Stimulated activated memory B cell treated with anti-CD40 and anti-IgM and Interleukin-4, amounts not matched to agents 10 μg/mL and 1 μg/mL and 100 μg/mL, for 72 hours (primary cell): Measurements from ENCODE around the gene CRHR1.
"Not testable (repeated sequence)": the region's sequence is repeated elsewhere in the genome, so short reads cannot be mapped to it uniquely, and the experiment has no call there.

ENCODE experiments used
- ATAC-seq: fragments of 150-1000 bp; cut with Tn5 transposase; 2 replicates; pipeline ENCODE4 v1.10.0; 2021
- H3K27ac Mint-ChIP-seq: one replicate; pipeline ENCODE4 v1.8.0; 2022; ENCODE audit warnings: mild to moderate bottlenecking, mixed read lengths
- H3K27me3 Mint-ChIP-seq: one replicate; pipeline ENCODE4 v1.8.0; 2022; ENCODE audit warnings: mixed read lengths
- H3K36me3 Mint-ChIP-seq: one replicate; pipeline ENCODE4 v1.8.0; 2022; ENCODE audit warnings: mixed read lengths
- H3K4me1 Mint-ChIP-seq: one replicate; pipeline ENCODE4 v1.8.0; 2022; ENCODE audit warnings: mixed read lengths
- H3K4me3 Mint-ChIP-seq: one replicate; pipeline ENCODE4 v1.8.0; 2022; ENCODE audit warnings: mild to moderate bottlenecking, moderate library complexity, mixed read lengths
- H3K9me3 Mint-ChIP-seq: one replicate; pipeline ENCODE4 v1.8.0; 2022; ENCODE audit warnings: mixed read lengths

The CRHR1 gene

GRCh38 chr17:45784293-45784740, at the start of gene CRHR1:
Gene CRHR1 (plus strand): TSS chr17:45784320. CDS start chr17:45784545, 225 bp downstream.
- Mint-ChIP-seq H3K36me3 (no peaks in the 10 kb centered on the region), H3K27ac (no peak within 1 kb of the TSS), H3K9me3 (no peaks in the 10 kb centered on the region), H3K4me3 (peak within 1 kb of the TSS; percentile 73), H3K27me3 (peaks cover 89% of the 10 kb centered on the region), H3K4me1 (peaks cover 16% of the 10 kb centered on the region)
- ATAC-seq, result peak; percentile 10

GRCh38 chr17:45734598-45734997, 49.5 kb upstream of the CRHR1 start:
- no peak for ATAC-seq
- no peak overlapping the region for H3K4me3 Mint-ChIP-seq
- H3K27me3 Mint-ChIP-seq, result peaks cover 58% of the 10 kb centered on the region
- H3K9me3 Mint-ChIP-seq, result peaks cover 16% of the 10 kb centered on the region
- no peaks in the 10 kb centered on the region for H3K36me3 Mint-ChIP-seq
- no peaks in the 10 kb centered on the region for H3K4me1 Mint-ChIP-seq
- H3K27ac Mint-ChIP-seq, result no peak overlapping the region

DNA sequence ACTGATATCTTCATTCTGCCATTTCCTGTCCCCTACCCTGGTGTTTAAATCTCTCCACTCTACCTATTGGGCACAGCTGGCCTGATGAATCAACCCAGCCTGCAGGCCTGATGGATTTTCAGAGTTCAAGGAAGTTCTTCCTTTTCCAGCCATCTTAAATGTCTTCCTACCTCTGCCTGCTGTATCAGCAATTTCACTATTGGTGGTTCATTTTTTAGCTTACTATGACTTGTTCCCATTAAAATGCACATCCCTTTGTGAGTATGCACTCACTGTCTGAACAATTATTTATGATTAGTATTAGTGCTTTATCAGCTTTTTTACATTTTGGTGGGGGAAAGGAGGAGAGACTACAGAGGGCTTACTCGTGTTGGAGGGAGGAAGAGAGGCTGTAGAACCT, 48.6 kb upstream of the CRHR1 start:
- no peak overlapping the region for H3K27ac Mint-ChIP-seq
- peaks cover 3% of the 10 kb centered on the region for H3K4me1 Mint-ChIP-seq

DNA sequence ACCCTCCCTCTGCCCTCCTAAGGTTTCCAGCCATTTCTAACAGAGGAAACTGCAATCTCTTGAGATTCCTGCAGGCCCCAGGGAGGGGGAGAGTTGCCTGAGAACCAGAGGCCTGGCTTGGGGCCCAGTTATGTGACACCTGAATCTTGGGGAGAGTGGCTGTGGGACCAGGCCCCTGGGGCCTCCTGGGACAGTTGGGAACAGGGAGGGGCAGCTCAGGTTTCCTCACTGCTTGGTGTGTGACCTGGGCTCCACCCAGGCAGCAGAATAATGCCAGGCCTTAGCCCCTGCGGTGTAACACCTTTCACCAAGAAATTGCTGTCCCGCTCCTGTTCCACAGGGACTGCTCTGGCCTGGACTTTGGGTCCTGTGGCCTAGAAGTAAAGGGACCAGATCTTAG, 44.3 kb upstream of the CRHR1 start:
- no peak overlapping the region for H3K27ac Mint-ChIP-seq
- no peak for ATAC-seq
- H3K36me3 Mint-ChIP-seq, result no peaks in the 10 kb centered on the region
- peaks cover 6% of the 10 kb centered on the region for H3K4me1 Mint-ChIP-seq
- peaks cover 72% of the 10 kb centered on the region for H3K27me3 Mint-ChIP-seq
- no peak overlapping the region for H3K4me3 Mint-ChIP-seq
- H3K9me3 Mint-ChIP-seq, result peaks cover 4% of the 10 kb centered on the region

More for the DNA sequence above, 48.6 kb upstream of the CRHR1 start:
- Mint-ChIP-seq H3K36me3 (no peaks in the 10 kb centered on the region), H3K4me3 (no peak overlapping the region), H3K27me3 (peaks cover 61% of the 10 kb centered on the region), H3K9me3 (peaks cover 13% of the 10 kb centered on the region)
- ATAC-seq, result no peak

- Mint-ChIP-seq H3K36me3 (no peaks in the 10 kb centered on the region), H3K4me1 (peaks cover 6% of the 10 kb centered on the region), H3K27me3 (peaks cover 76% of the 10 kb centered on the region), H3K9me3 (no peaks in the 10 kb centered on the region), H3K27ac (no peak overlapping the region), H3K4me3 (no peak overlapping the region)
- peak; percentile 67 for ATAC-seq
Observed at GRCh38 chr17:45740553-45741330, 43.4 kb upstream of the CRHR1 start.

GRCh38 chr17:45742251-45742650, 41.9 kb upstream of the CRHR1 start:
- Mint-ChIP-seq H3K9me3 (no peaks in the 10 kb centered on the region), H3K4me1 (peaks cover 6% of the 10 kb centered on the region), H3K27me3 (peaks cover 64% of the 10 kb centered on the region), H3K36me3 (no peaks in the 10 kb centered on the region), H3K4me3 (no peak overlapping the region), H3K27ac (no peak overlapping the region)
- ATAC-seq, result no peak

DNA sequence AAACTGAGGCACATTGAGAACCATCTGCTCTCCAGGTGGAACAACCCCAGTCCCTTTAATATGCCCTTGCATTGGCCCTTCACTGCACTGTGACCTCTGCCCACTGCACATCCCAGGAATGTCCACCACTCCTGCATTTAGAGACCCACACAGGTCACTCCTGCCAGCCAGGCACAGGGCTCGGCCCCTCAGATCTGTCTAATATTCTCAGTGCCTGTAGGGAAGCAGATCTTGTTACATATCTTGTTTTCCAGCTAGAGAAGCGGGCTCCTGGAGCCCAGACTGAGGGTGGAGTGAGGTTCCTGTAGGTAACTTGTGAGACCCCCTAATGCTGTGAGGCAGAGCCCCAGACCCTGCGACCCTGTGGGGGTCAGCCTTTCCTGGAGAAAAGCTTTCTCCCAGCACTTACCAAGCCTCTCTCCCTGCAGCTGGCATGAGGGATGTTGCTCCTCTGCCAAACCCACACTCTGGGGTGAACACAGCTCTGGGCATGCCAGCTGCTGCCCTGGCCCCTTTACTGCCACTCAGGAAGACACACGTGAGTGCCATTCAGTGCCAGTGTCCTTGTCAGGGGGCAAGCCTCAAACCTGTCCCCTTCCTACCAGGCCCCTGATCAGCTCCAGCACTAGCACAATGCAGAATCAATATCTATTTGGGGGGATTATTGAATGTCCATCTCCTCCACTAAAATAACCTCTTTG, 40.3 kb upstream of the CRHR1 start:
- Mint-ChIP-seq H3K4me1 (peaks cover 6% of the 10 kb centered on the region), H3K27ac (no peak overlapping the region), H3K4me3 (no peak overlapping the region), H3K27me3 (peaks cover 54% of the 10 kb centered on the region), H3K9me3 (no peaks in the 10 kb centered on the region), H3K36me3 (no peaks in the 10 kb centered on the region)
- ATAC-seq, result no peak

- H3K36me3 Mint-ChIP-seq, H3K4me3 Mint-ChIP-seq: not testable (repeated sequence)
Observed at GRCh38 chr17:45744826-45745225, 39.3 kb upstream of the CRHR1 start.

GRCh38 chr17:45745601-45746494, 38.3 kb upstream of the CRHR1 start:
- H3K36me3 Mint-ChIP-seq, result no peaks in the 10 kb centered on the region
- H3K4me1 Mint-ChIP-seq, result no peaks in the 10 kb centered on the region
- H3K9me3 Mint-ChIP-seq, result no peaks in the 10 kb centered on the region
- H3K4me3 Mint-ChIP-seq, result no peak overlapping the region
- H3K27me3 Mint-ChIP-seq, result peaks cover 57% of the 10 kb centered on the region
- no peak for ATAC-seq
- H3K27ac Mint-ChIP-seq, result no peak overlapping the region

More at GRCh38 chr17:45744826-45745225, 39.3 kb upstream of the CRHR1 start:
- H3K9me3 Mint-ChIP-seq, H3K27ac Mint-ChIP-seq, ATAC-seq, H3K4me1 Mint-ChIP-seq: not testable (repeated sequence)
- peaks cover 57% of the 10 kb centered on the region for H3K27me3 Mint-ChIP-seq

DNA sequence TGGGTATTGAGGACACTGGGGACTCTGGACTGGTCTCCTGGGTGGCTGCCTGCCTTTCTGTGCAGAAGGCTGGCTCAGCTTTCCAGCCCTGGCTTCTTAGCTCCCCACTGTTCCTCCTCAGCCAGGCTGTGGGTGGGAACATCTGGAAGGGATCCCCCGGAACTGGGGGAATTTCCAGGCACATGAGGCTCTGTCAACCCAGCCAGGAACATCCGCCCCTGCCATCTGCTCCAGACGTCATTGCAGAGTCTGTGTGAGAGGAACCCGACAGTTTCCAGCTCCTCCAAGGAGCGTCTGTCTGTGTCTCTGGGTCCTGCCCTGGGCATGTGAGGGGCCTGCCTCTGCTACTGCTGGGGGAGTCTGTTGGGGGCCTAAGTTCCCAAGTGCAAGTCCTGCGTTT, 36.2 kb upstream of the CRHR1 start:
- Mint-ChIP-seq H3K4me1 (no peaks in the 10 kb centered on the region), H3K4me3 (no peak overlapping the region), H3K27ac (no peak overlapping the region), H3K9me3 (no peaks in the 10 kb centered on the region), H3K36me3 (no peaks in the 10 kb centered on the region), H3K27me3 (peaks cover 58% of the 10 kb centered on the region)
- no peak for ATAC-seq

GRCh38 chr17:45748731-45749310, 35.3 kb upstream of the CRHR1 start:
- no peak for ATAC-seq
- Mint-ChIP-seq H3K4me3 (no peak overlapping the region), H3K9me3 (no peaks in the 10 kb centered on the region), H3K36me3 (no peaks in the 10 kb centered on the region), H3K27ac (no peak overlapping the region), H3K4me1 (no peaks in the 10 kb centered on the region), H3K27me3 (peaks cover 58% of the 10 kb centered on the region)

DNA sequence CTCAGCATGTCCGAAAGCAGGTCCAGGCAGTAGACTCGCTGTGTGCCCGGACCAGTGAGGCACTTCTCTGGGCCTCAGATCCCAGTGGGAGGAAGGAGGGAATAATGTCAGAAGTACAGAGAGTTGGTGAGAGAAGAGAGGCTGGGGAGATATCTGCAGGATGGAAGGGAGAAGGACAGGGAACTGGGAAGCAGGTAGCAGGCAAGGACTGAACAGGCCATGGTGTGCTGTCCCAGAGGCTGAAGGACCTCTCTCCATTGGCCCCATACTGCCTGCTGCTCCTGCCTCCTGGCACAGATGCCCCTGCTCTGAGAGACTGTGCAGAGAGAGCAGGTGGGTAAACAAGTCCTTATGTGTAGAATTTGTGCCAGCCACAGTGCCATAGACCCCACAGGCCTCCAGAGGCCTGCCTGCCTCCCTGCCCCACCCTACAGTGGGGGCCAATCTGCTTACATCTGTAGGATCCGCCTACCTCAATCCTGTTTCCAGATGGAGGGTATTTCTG, 34.2 kb upstream of the CRHR1 start:
- Mint-ChIP-seq H3K27ac (no peak overlapping the region), H3K4me3 (no peak overlapping the region), H3K36me3 (no peaks in the 10 kb centered on the region), H3K27me3 (peaks cover 54% of the 10 kb centered on the region), H3K4me1 (no peaks in the 10 kb centered on the region), H3K9me3 (no peaks in the 10 kb centered on the region)
- ATAC-seq, result no peak

GRCh38 chr17:45750779-45751440, 33.2 kb upstream of the CRHR1 start:
- Mint-ChIP-seq H3K27me3 (peaks cover 61% of the 10 kb centered on the region), H3K4me1 (no peaks in the 10 kb centered on the region), H3K27ac (no peak overlapping the region), H3K36me3 (no peaks in the 10 kb centered on the region), H3K9me3 (no peaks in the 10 kb centered on the region), H3K4me3 (no peak overlapping the region)
- no peak for ATAC-seq

GRCh38 chr17:45751466-45751865, 32.7 kb upstream of the CRHR1 start:
- Mint-ChIP-seq H3K27me3 (peaks cover 67% of the 10 kb centered on the region), H3K4me1 (no peaks in the 10 kb centered on the region), H3K27ac (no peak overlapping the region), H3K36me3 (no peaks in the 10 kb centered on the region), H3K9me3 (no peaks in the 10 kb centered on the region), H3K4me3 (no peak overlapping the region)
- no peak for ATAC-seq
